Endothelial cell (in vitro differentiated cells): ENCODE results near the gene UTP20. TPM values are rescaled to one million over a fixed set of nuclear protein-coding genes. Genes with fewer than 3 reads are reported as not detected.

Source experiments
- DNase-seq: peaks from one replicate; pipeline ENCODE4 v3.0.0; 2021; ENCODE audit warnings: low spot score
- H3K27ac Mint-ChIP-seq: one replicate; pipeline ENCODE4 v1.8.0; 2021; ENCODE audit warnings: mixed read lengths, inconsistent platforms; ENCODE audit not compliant: unreplicated experiment
- H3K27me3 Mint-ChIP-seq: one replicate; pipeline ENCODE4 v1.8.0; 2021; ENCODE audit warnings: mild to moderate bottlenecking, moderate library complexity, mixed read lengths, inconsistent platforms; ENCODE audit not compliant: unreplicated experiment
- H3K36me3 Mint-ChIP-seq: one replicate; pipeline ENCODE4 v1.8.0; 2021; ENCODE audit warnings: mild to moderate bottlenecking, low read depth, mixed read lengths, inconsistent platforms; ENCODE audit not compliant: unreplicated experiment
- H3K4me1 Mint-ChIP-seq: one replicate; pipeline ENCODE4 v1.8.0; 2021; ENCODE audit warnings: mild to moderate bottlenecking, mixed read lengths, inconsistent platforms; ENCODE audit not compliant: unreplicated experiment
- H3K4me3 Mint-ChIP-seq: one replicate; pipeline ENCODE4 v1.8.0; 2021; ENCODE audit warnings: mild to moderate bottlenecking, mixed read lengths, inconsistent platforms; ENCODE audit not compliant: unreplicated experiment
- H3K9me3 Mint-ChIP-seq: one replicate; pipeline ENCODE4 v1.8.0; 2021; ENCODE audit warnings: mixed read lengths, inconsistent platforms; ENCODE audit not compliant: unreplicated experiment
- long read RNA-seq: library from polyadenylated mRNA; unstranded; transcript quantifications from one replicate; pipeline ENCODE4 v2.0.0, GENCODE V29; 2020; ENCODE audit not compliant: unreplicated experiment
- total RNA-seq: library from RNA; stranded (reverse); fragmentation: NEBNext Ultra II Directional; extraction: Animal tissue kit (Norgen Biotek cat#: 25700); gene quantifications from one replicate; pipeline ENCODE4 v1.2.1, GENCODE V29; 2021; ENCODE audit not compliant: unreplicated experiment
- TF ChIP-seq, protein P1 (sequence below): fragments of 200-600 bp; sonication (generic); IDR thresholded peaks from one replicate; pipeline ENCODE4 v1.5.0; 2021; ENCODE audit warnings: antibody characterized with exemption; ENCODE audit not compliant: unreplicated experiment

The UTP20 gene
- 12.3 TPM for total RNA-seq
- long read RNA-seq, partial matches to known transcripts = 1 of 1 reads
- long read RNA-seq, other reads (novel, unspliced or antisense) = 0 of 1 reads

- H3K36me3 Mint-ChIP-seq = no peaks in the 10 kb centered on the region
- peak within 1 kb of the TSS; percentile 95 for H3K4me3 Mint-ChIP-seq
- no peaks in the 10 kb centered on the region for H3K4me1 Mint-ChIP-seq
- peak; percentile 93 for DNase-seq
- no peak within 1 kb of the TSS for H3K27ac Mint-ChIP-seq
- TF ChIP-seq, protein P1, sequence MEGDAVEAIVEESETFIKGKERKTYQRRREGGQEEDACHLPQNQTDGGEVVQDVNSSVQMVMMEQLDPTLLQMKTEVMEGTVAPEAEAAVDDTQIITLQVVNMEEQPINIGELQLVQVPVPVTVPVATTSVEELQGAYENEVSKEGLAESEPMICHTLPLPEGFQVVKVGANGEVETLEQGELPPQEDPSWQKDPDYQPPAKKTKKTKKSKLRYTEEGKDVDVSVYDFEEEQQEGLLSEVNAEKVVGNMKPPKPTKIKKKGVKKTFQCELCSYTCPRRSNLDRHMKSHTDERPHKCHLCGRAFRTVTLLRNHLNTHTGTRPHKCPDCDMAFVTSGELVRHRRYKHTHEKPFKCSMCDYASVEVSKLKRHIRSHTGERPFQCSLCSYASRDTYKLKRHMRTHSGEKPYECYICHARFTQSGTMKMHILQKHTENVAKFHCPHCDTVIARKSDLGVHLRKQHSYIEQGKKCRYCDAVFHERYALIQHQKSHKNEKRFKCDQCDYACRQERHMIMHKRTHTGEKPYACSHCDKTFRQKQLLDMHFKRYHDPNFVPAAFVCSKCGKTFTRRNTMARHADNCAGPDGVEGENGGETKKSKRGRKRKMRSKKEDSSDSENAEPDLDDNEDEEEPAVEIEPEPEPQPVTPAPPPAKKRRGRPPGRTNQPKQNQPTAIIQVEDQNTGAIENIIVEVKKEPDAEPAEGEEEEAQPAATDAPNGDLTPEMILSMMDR = no peak
- H3K27me3 Mint-ChIP-seq = no peaks in the 10 kb centered on the region
- H3K9me3 Mint-ChIP-seq = no peaks in the 10 kb centered on the region
These were observed at the start of gene UTP20 for GRCh38 chr12:101280006-101280505. Gene UTP20, plus strand, starts transcription at chr12:101280105. Its CDS starts 178 bp downstream, at chr12:101280283.

DNA sequence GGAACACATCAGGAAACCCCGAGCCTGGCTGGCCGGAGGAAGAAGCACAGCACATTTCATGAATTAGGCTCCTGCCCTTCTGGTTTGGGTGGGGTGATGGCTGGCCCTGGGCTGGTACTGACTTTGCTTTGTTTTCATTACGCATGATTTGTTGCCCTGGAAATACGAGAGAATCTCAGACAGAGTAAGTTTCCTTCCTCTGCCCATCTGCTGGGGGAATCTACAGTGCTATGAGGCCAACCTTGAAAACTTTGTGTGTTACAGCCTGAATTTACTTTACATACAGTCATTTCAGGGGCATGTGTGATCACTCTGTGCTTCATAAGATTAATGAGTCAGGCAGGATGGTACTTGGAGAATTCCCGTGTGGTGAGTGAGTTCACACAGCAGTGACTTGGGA lies 49.4 kb upstream of the UTP20 start:
- no peaks in the 10 kb centered on the region for H3K9me3 Mint-ChIP-seq
- no peaks in the 10 kb centered on the region for H3K36me3 Mint-ChIP-seq
- H3K4me3 Mint-ChIP-seq = no peak overlapping the region
- peaks cover 4% of the 10 kb centered on the region for H3K4me1 Mint-ChIP-seq
- no peaks in the 10 kb centered on the region for H3K27me3 Mint-ChIP-seq
- H3K27ac Mint-ChIP-seq = no peak overlapping the region
- DNase-seq = no peak
- TF ChIP-seq, protein P1 = no peak

- DNase-seq = no peak
- TF ChIP-seq, protein P1 = no peak
- H3K36me3 Mint-ChIP-seq = no peaks in the 10 kb centered on the region
- no peaks in the 10 kb centered on the region for H3K9me3 Mint-ChIP-seq
- no peak overlapping the region for H3K27ac Mint-ChIP-seq
- H3K27me3 Mint-ChIP-seq = no peaks in the 10 kb centered on the region
- peaks cover 7% of the 10 kb centered on the region for H3K4me1 Mint-ChIP-seq
- no peak overlapping the region for H3K4me3 Mint-ChIP-seq
These were observed 48.3 kb upstream of the UTP20 start for GRCh38 chr12:101231636-101232035.

- no peak for DNase-seq
- Mint-ChIP-seq H3K36me3 (peaks cover 4% of the 10 kb centered on the region), H3K4me3 (no peak overlapping the region), H3K9me3 (no peaks in the 10 kb centered on the region), H3K4me1 (peaks cover 3% of the 10 kb centered on the region), H3K27ac (no peak overlapping the region), H3K27me3 (no peaks in the 10 kb centered on the region)
- TF ChIP-seq, protein P1 = no peak
These were observed 44.2 kb upstream of the UTP20 start for GRCh38 chr12:101235686-101236085.

- Mint-ChIP-seq H3K36me3 (peaks cover 4% of the 10 kb centered on the region), H3K9me3 (no peaks in the 10 kb centered on the region)
These were observed 41.6 kb upstream of the UTP20 start for GRCh38 chr12:101238306-101238705.

More at GRCh38 chr12:101238306-101238705, 41.6 kb upstream of the UTP20 start:
- Mint-ChIP-seq H3K4me1 (peaks cover 2% of the 10 kb centered on the region), H3K4me3 (no peak overlapping the region), H3K27me3 (no peaks in the 10 kb centered on the region), H3K27ac (no peak overlapping the region)
- no peak for DNase-seq
- TF ChIP-seq, protein P1 = no peak
